Kasumi-1 (cell line): ENCODE data around the gene JADE3.
A peak's percentile ranks its signal among the peaks of the same experiment; 100 is the strongest.

Experiments
- DNase-seq, 2 experiments: peaks; one replicate each; lab custom pipeline; 2025; lab: John Stamatoyannopoulos, UW

Gene JADE3

DNA sequence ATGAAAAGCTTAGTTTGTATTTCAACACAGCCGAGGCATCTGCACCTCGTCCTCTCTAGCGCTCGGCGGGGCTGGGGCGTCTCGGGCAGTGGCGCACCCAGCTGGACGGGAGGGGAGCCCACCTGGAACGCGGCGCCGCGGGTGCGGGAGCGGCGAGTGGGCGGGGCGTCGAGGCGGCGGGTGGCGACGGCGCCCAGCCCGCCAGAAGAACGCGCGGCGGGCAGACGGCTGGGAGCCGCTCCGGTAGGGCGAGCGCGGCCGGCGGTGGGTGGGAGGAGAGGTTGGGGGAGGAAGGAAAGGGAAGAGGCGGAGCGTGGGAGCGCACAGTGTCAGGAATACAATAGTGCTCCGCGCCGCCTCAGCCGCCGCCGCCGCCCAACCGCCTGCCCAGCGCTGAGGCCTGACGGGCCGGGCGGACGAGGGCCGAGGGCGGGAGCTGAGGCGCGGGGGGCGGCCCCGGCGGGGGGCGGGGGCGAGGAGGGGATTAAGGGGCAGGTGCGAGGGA, at the start of gene JADE3:
Gene JADE3 (plus strand): TSS at position 324 of the 505 bp plus-strand sequence. CDS start 72,474 bp downstream, outside the sequence.
- DNase-seq, result peak; percentile 61 to 63

DNA sequence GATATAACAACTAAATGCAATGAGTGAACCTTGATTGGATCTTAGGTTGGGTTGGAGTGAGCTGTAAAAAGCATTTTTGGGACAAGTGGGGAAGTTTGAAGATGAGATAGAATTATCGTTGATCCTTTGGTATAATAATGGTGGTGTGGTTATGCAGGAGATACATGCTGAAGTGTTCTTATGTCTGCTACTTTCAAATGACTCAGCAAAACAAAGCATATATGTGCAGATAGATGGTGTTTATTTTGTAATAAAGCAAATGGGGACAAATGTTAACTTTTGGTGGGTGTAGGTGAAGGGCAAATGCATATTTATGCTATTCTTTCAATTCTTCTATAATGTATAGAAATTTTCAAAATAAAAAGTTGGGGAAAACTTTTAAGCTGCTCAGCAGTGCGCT, 49.1 kb upstream of the JADE3 start:
- DNase-seq, result no peak

- DNase-seq, result no peak
Measured at GRCh38 chrX:46864606-46865005, 47.6 kb upstream of the JADE3 start.

DNA sequence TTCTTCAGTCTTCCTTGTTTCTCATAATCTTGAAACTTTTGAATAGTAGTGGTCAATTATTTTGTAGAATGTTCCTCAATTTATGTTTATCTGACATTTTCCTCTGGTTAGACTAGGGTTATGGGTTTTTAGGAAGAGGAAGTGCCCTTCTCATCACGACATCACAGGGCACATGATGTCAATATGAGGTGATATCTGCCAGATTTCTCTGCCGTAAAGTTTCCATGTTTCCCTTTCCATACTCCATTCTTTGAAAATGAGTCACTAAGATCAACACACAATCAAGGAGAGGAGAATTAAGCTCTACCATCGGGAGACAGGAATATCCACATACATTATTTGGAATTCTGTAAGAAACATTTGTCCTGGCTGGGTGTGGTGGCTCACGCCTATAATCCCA, 46.9 kb upstream of the JADE3 start:
- no peak for DNase-seq

GRCh38 chrX:46866726-46867125, 45.5 kb upstream of the JADE3 start:
- DNase-seq, result no peak

DNA sequence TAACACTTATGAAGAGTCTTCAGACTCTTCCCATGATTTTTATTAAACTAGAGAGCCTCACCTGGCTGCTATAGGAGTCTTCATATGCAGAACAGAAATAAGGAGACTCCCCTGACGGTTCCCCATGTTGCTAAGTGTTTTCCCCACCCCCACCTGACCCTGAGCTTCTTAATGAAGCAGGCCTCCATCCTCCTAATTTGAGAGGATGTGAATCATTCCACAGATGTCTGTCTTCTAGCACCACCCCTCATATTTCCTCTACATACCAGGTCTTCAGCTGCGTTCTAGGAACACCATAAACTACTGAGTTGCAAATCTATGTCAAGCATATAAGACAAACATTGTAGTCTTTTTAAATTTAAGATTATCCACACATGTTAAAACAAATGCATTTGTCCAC, 38.5 kb upstream of the JADE3 start:
- no peak for DNase-seq

DNA sequence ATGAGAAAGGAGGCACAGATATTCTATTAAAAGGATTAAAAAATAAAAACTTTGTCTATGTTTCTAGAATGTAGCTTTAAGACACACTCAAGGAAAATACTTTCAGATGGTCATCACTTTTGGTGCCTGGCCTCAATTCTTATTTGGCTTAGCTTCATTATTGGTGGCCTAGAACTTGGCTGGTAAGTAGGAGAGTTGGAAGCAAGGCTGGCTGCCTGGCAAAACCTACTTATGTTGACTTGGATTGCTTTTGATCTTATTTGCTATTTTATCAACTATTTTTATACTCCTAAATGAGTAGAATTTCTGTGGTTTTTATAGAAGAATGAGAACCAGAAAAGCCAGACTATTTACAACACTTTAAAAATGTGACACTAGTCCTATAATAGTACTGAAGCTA, 35.3 kb upstream of the JADE3 start:
- DNase-seq, result no peak

DNA sequence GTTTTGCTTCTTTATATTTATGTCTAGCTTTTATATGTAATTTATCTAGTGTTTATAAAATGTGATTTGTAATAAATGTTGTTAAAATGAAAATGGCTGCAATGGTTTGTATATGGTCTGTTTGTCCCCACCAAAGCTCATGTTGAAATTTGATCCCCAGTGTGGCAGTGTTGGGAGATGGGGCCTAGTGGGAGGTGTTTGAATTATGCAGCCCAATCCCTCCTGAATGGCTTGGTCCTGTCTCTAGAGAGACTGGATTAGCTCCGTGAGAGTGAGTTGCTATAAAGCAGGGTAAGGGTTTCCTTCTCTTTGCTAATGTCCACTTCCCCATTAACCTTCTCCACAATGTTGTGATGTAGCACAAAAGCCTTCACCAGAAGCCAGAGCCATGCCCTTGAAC, 30.0 kb upstream of the JADE3 start:
- no peak for DNase-seq

DNA sequence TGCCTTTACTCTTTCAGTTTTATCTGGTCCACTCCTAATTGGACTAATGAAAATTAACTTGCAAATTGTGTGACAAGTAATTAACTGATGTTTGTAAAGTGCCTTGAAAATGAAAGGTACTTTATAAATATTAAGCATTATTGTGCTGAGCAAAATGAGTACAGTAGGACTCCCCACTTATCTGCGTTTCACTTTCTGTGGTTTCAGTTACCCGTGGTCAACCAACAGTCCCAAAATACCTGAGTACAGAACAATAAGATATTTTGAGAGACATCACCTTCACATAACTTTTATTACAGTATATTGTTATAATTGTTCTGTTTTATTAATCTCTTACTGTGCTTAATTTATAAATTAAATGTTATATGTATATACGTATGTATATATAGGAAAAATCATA, 27.4 kb upstream of the JADE3 start:
- no peak for DNase-seq

DNA sequence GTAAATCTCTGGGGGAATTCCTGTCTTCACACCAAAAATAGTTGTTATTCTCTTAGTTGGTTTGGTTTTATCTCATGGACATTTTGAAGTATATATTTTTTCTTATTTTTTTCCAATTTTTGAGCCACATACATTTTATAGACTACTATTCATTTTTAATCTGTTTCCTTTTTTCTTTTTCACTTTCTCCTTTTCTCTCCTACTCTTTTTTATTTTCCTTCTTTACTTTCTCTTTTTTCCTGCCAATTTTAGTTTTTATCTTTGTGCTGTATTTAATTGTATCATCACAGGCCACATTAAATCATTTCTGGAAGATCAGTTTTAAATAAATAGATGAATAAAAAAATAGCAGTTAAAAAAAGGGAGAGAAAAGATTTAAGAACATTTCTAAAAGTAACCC, 14.0 kb upstream of the JADE3 start:
- DNase-seq, result no peak

GRCh38 chrX:46903458-46904242, 8.6 kb upstream of the JADE3 start:
- DNase-seq, result peak; percentile 53 to 57

DNA sequence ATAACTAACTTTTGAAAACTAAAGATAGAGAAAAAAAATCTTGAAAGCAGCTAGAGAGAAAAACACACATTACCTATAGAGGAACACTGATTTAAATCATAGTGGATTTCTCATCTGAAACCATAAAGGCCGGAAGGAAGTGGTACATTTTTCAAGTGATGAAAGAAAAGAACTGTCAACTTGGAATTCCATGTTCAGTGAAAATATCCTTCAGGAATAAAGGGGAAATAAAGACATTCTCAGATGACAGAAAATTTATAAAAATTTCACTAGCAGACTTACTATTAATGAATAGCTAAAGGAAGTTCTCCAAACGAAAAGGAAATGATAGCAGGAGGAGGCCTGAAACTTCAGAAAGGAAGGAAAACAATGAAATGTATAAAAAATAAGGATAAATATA, 7.6 kb upstream of the JADE3 start:
- DNase-seq, result no peak

GRCh38 chrX:46910415-46910814, 1.8 kb upstream of the JADE3 start:
- no peak for DNase-seq

- peak; percentile 35 to 37 for DNase-seq
Measured at GRCh38 chrX:46912603-46913491, 626 bp downstream of the JADE3 start.

GRCh38 chrX:46913667-46914066, 1.4 kb downstream of the JADE3 start:
- no peak for DNase-seq

DNA sequence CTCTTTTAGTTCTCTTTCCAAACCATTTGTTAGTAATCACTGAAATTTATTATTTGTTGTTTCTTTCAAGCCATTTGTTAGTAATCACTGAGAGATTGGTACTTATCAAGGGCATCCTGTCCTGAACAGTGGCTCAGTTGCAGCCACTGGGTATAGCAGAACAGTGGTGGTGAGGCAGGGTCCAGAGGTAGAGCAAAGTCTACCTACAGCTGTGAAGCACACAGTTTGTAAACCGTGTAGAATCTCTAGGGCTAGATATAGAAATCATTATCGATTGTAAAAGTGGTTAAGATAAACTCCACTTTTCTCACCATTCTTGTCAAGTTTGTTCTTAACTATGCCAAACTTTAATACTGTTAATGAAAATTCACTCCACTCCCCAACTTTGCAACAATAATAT, 4.1 kb downstream of the JADE3 start:
- DNase-seq, result no peak

GRCh38 chrX:46917622-46918021, 5.4 kb downstream of the JADE3 start:
- DNase-seq, result no peak

DNA sequence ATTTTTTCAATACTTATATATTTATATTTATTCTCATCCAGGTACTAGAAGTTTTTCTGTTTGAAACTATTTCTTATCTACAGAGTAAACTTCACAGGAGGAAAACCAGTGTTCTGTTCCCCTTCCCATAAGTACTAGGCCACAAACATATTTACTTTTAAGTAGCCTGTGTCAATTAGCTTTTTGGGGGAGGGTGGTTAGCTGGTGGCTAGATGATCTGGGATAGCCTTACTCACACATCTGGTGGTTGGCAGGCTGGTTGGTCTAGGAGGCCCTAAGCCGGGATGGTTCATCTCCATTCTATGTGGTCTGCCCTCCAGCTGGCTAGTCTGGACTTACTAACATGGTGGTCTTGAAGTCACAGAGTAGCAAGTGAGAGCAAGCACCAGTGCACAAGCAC, 6.2 kb downstream of the JADE3 start:
- DNase-seq, result no peak

DNA sequence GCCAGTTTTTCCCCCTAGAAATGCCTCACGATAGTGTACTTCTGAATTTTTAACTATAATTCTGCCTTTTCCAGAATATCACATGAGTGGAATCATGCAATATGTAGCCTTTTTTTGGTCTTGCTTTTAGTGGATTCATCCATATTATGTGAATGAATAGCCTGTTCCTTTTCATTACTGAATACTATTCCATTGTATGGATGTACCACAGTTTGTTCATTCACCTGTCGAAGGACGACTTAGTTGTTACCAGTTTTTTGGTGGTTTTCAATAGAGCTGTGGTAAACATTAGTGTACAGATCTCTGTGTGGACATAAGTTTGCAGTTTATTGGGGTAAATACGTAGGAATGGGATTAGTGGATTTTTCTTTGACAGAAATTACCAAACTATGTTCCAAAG, 8.0 kb downstream of the JADE3 start:
- DNase-seq, result no peak

- DNase-seq, result no peak
Measured at GRCh38 chrX:46922611-46923010, 10.4 kb downstream of the JADE3 start.

GRCh38 chrX:46927718-46928117, 15.5 kb downstream of the JADE3 start:
- DNase-seq, result no peak

GRCh38 chrX:46929439-46930261, 17.4 kb downstream of the JADE3 start:
- DNase-seq, result no peak
